Measurements from ENCODE around the gene LOXHD1.
A peak's percentile ranks its signal among the peaks of the same experiment; 100 is the strongest.

LOXHD1 gene

DNA sequence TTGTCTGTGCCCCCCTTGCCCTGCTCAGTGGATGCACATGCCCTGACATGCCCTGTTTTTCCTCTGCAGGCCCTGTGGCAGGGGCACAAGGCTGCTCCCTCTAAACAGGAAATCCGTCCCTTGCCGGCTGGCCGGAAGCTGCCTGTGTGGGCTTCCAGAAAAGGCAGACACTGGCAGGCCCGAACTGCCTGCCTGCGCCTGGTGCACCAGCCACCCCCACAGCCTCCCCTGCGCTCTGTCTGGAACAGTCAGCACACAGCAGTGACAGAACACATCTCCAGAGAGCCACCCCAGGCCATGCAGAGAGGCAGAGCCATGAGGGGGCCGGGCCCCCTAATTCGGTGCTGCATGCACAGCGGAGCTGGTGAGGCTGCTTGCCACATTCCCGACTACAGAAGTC lies 33.5 kb downstream of the LOXHD1 start:
- TF ChIP-seq, protein P1, sequence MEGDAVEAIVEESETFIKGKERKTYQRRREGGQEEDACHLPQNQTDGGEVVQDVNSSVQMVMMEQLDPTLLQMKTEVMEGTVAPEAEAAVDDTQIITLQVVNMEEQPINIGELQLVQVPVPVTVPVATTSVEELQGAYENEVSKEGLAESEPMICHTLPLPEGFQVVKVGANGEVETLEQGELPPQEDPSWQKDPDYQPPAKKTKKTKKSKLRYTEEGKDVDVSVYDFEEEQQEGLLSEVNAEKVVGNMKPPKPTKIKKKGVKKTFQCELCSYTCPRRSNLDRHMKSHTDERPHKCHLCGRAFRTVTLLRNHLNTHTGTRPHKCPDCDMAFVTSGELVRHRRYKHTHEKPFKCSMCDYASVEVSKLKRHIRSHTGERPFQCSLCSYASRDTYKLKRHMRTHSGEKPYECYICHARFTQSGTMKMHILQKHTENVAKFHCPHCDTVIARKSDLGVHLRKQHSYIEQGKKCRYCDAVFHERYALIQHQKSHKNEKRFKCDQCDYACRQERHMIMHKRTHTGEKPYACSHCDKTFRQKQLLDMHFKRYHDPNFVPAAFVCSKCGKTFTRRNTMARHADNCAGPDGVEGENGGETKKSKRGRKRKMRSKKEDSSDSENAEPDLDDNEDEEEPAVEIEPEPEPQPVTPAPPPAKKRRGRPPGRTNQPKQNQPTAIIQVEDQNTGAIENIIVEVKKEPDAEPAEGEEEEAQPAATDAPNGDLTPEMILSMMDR (IDR thresholded peaks at IDR 0.05) = no peak

DNA sequence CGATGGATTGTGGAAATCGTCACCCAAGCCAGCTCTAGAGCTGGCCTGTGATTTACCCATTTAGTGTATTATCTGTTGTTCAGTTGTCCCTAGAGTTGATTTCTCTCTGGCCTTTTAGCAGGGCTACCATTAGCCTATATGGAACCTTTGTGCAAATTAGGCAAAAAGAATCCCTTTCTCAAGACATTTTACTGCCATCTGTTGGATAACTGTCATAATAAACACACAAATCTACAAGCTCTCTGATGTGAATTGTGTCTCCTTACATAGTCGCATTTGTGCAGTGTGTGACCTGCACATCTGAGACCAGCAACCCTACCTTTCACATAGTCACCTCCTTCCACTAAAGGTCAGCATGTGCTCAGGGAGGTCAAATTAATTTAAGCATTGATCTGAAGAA lies 34.0 kb downstream of the LOXHD1 start:
- TF ChIP-seq, protein P1 (IDR thresholded peaks at IDR 0.05) = peak; percentile 29; the same call in 1 of the 2 replicates

DNA sequence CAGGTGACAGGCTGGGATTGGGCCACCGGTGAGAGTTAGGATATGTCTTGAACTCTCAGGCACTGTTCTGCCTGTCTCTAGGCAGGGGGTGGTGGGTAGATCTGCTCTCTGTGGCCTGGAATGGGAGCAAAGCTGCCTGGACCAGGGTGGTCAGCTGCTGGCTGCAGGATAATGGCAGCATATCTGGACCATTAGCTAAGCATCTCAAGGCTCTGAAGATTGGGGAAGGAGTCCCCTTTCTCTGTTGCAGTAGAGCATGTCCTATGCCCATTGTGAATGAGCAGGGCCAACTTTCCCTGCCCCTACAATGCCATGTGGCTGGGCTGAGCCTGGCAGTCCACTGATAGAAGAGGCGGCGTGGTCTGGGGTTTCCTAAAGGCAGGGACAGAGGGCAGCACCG lies 34.6 kb downstream of the LOXHD1 start:
- TF ChIP-seq, protein P1 (IDR thresholded peaks at IDR 0.05) = no peak

DNA sequence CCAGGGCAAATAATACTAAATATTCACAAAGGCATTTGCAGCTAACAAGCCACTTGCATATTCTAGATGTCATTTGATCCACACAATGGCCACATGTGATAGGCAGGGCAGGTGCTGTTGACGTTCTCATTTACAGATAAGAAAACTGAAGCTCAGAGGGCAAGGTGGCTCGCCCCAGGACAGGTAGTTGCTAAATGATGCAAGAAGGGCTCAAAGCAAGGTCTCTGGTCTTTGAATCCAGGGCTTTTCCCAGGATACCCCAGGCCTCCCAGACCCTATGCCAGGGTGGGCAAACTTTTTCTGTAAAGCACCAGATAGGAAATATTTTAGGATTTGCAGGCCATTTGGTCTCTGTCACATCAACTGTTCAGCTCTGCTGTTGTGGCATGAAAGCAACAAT lies 35.1 kb downstream of the LOXHD1 start:
- TF ChIP-seq, protein P1 (IDR thresholded peaks at IDR 0.05) = no peak

DNA sequence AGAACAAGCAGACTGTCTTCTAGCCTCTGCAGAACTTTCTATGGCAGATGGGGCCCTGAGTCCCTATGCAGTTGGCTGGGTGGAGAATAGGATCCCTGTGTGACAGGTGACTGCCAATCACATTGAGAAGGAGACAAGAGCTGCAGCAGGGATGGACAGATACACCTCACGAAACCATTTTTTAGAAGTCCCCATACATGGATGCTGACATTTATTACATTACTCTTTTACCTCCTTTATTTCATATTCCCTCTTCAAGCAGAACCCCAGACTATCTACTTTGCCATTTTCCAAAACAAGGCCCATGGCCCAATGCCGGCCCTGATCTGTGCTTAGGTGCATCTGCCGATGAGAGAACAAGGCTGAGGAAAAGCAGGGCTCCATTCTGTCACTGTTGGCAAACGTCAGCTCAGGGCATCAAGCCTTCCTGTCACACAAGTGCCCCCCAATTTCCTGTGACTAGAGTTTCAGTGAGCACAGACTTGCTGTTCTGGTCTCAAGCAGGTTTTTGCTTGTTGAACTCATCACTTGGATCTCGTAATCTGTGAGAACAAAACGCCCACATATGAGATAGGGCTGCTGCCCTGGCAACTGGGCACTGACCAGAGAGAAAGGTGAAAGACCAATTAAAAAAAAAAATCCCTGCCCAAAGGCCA lies 35.8 kb downstream of the LOXHD1 start:
- TF ChIP-seq, protein P1 (IDR thresholded peaks at IDR 0.05) = no peak

DNA sequence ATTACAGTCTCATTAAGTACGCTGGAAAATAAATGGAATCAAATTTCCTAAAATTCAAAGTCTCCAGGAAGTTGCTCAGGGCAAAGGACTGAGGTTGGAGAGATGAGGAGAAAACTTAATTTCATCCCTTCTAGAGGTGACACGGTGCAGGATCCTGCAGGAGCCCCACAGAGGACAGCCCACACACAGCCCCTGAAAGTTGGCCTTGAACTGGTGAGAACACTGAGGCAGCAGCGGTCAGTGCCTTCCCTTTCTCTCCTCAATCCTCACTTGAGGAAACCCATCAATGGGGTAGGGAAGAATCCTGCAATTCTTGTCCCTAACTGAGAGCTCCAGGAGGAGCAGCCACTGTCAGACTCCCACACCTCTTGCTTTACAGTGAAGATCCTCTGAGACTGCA lies 37.5 kb downstream of the LOXHD1 start:
- TF ChIP-seq, protein P1 (IDR thresholded peaks at IDR 0.05) = no peak

DNA sequence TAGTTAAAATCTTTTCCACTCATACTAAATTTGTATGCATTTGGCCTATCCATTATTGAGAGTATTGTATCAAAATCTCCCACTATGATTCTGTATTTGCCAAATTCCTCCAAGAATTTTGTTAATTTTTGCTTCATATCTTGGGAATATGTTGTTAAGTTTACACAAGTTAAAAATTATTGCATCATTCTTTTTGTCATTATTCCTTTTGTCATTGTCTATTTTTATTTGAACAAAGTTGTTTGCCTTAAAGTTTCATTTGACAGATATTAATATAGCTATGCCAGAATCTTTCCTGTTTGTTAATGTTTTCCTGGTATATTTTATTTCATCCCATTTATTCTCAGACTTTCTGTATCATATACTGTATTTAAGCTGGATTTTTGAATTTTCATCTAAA lies 41.3 kb downstream of the LOXHD1 start:
- TF ChIP-seq, protein P1 (IDR thresholded peaks at IDR 0.05) = no peak

DNA sequence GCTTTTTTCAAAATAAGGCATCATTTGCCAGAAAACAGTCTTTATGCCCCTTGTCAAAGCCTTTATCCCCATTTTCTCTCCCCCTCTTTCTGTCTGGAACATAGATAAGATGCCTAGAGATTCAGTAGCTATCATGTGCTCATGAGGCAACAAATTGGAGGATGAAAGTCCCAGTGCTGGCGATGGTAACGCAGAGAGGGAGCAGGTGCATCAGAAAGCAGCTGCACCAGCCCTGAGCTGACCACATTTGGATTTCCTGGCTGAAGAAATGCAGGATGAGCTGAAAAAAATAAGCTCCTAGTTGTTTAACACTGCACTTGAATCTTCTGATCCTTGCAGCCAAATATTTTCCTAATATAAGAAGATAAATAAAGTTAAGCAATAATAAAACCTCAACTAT lies 48.0 kb downstream of the LOXHD1 start:
- TF ChIP-seq, protein P1 (IDR thresholded peaks at IDR 0.05) = no peak
